Measurements from ENCODE around the gene GOLGA7B.

DNA sequence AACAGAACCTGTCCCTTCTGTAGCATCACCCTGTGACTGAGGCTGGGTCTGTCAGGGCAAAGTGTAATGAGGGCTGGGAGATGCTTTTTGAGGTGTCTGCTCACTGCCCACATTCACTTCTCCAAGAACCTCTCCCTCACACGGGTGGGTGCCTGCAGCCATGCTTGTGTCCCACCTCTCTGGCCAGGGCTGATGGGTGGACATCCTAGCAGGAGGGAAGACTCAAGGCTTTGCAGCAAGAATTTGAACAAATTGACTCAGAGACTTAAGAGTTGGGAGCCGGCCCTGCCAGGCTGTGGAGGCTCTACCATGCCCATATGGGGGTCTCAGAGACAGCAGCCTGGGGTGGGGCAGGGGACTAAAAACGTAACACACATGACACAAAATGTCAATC, 33.4 kb downstream of the GOLGA7B start:
- no peak for TF ChIP-seq ZC3H10 (CRISPR knock-in tag; IDR thresholded peaks at IDR 0.05)
- TF ChIP-seq, protein P1, sequence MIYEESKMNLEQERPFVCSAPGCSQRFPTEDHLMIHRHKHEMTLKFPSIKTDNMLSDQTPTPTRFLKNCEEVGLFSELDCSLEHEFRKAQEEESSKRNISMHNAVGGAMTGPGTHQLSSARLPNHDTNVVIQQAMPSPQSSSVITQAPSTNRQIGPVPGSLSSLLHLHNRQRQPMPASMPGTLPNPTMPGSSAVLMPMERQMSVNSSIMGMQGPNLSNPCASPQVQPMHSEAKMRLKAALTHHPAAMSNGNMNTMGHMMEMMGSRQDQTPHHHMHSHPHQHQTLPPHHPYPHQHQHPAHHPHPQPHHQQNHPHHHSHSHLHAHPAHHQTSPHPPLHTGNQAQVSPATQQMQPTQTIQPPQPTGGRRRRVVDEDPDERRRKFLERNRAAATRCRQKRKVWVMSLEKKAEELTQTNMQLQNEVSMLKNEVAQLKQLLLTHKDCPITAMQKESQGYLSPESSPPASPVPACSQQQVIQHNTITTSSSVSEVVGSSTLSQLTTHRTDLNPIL (CRISPR knock-in tag; IDR thresholded peaks at IDR 0.05; ENCODE audit: low read depth), result no peak
- no peak for TF ChIP-seq ARNTL (CRISPR knock-in tag; IDR thresholded peaks at IDR 0.05; ENCODE audit: borderline replicate concordance, low read depth)
- no peak for TF ChIP-seq ZNF565 (CRISPR knock-in tag; conservative IDR thresholded peaks at IDR 0.05; ENCODE audit: low read depth)
- no peak for TF ChIP-seq ZNF70 (CRISPR knock-in tag; IDR thresholded peaks at IDR 0.05)

Data from SK-N-SH treated with all-trans-retinoic acid at 6 μM for 48 hours (cell line).